Fibroblast of lung (primary cell): ENCODE measurements around the gene TCP11. TPM values are rescaled to one million over a fixed set of nuclear protein-coding genes. Genes with fewer than 3 reads are reported as not detected.

Experiments used
- DNase-seq, 2 donors: peaks; one replicate each; pipeline versions ENCODE4 v3.0.0 to v3.0.0-alpha.2; 2010; ENCODE audit warnings: low read depth in 2 of 2
- H2AFZ ChIP-seq: 2 replicates; pipeline ENCODE4 v1.5.1; 2012; ENCODE audit warnings: low read length, control low read depth, inconsistent platforms
- H3K27ac ChIP-seq: 2 replicates; pipeline ENCODE4 v1.5.1; 2011; ENCODE audit warnings: low read length, control low read depth; ENCODE audit not compliant: insufficient read depth
- H3K27me3 ChIP-seq: 2 replicates; pipeline ENCODE4 v1.5.1; 2011; ENCODE audit warnings: mild to moderate bottlenecking, low read length; ENCODE audit not compliant: control insufficient read depth, insufficient read depth
- H3K36me3 ChIP-seq: 2 replicates; pipeline ENCODE4 v1.5.1; 2011; ENCODE audit warnings: low read length; ENCODE audit not compliant: control insufficient read depth, insufficient read depth
- H3K4me1 ChIP-seq: 2 replicates; pipeline ENCODE4 v1.5.1; 2011; ENCODE audit warnings: low read length; ENCODE audit not compliant: control insufficient read depth, insufficient read depth; ENCODE audit errors: extremely low read depth
- H3K4me2 ChIP-seq: 2 replicates; pipeline ENCODE4 v1.5.1; 2011; ENCODE audit warnings: low read length, control low read depth; ENCODE audit not compliant: insufficient read depth; ENCODE audit errors: extremely low read depth
- H3K4me3 ChIP-seq, 4 experiments: fragments of 200-600 bp in 1 of 4; sonication (generic) in 1 of 4; replicated peaks in 1 of 4; 2 replicates each; pipeline ENCODE4 v1.5.1; 2011 to 2016; ENCODE audit warnings: low read length in 4 of 4, low read depth in 3 of 4, mild to moderate bottlenecking in 3 of 4, control low read depth in 2 of 4, inconsistent platforms in 1 of 4, mixed read lengths in 1 of 4; ENCODE audit not compliant: insufficient read depth in 1 of 4; ENCODE audit errors: control extremely low read depth in 1 of 4
- H3K79me2 ChIP-seq: 2 replicates; pipeline ENCODE4 v1.5.1; 2012; ENCODE audit warnings: mild to moderate bottlenecking, low read length, inconsistent platforms; ENCODE audit not compliant: control insufficient read depth, insufficient read depth
- H3K9ac ChIP-seq: 2 replicates; pipeline ENCODE4 v1.5.1; 2011; ENCODE audit warnings: mild to moderate bottlenecking, low read length, control low read depth; ENCODE audit not compliant: insufficient read depth
- H3K9me3 ChIP-seq: 2 replicates; pipeline ENCODE4 v1.5.1; 2012; ENCODE audit warnings: low read depth, low read length; ENCODE audit not compliant: control insufficient read depth, insufficient read depth
- H4K20me1 ChIP-seq: 2 replicates; pipeline ENCODE4 v1.5.1; 2011; ENCODE audit warnings: low read length; ENCODE audit not compliant: control insufficient read depth, insufficient read depth; ENCODE audit errors: extremely low read depth
- EZH2 ChIP-seq: IDR thresholded peaks from 2 replicates; pipeline ENCODE4 v1.5.1; 2012; ENCODE audit warnings: low read length, control low read depth, mild to moderate bottlenecking; ENCODE audit errors: missing control alignments
- polyA plus RNA-seq, 2 donors: library from polyadenylated mRNA; depleted of rRNA in 1 of 2; stranded (reverse) in 1 of 2; unstranded in 1 of 2; fragments of >200 nt; gene quantifications; 2 replicates each; pipeline ENCODE4 v1.2.1, GENCODE V29; 2011 to 2012; ENCODE audit warnings: missing spikeins in 1 of 2
- total RNA-seq: library from RNA; depleted of rRNA; stranded (reverse); fragments of >200 nt; gene quantifications from 2 replicates; pipeline ENCODE4 v1.2.1, GENCODE V29; 2014
- TF ChIP-seq, protein P1 (sequence below), 2 donors: IDR thresholded peaks in 1 of 2; conservative IDR thresholded peaks in 1 of 2; 1 replicate in 1 of 2; 2 replicates in 1 of 2; pipeline ENCODE4 v1.5.1; 2011 to 2012; ENCODE audit warnings: low read length in 2 of 2, control low read depth in 1 of 2, inconsistent platforms in 1 of 2, low read depth in 1 of 2, mild to moderate bottlenecking in 1 of 2

TCP11 gene
- total and polyA plus RNA-seq, 2 donors (not counting 1 experiment from before 2014, with no cell fraction given) = 0.17 to 0.24 TPM

DNA sequence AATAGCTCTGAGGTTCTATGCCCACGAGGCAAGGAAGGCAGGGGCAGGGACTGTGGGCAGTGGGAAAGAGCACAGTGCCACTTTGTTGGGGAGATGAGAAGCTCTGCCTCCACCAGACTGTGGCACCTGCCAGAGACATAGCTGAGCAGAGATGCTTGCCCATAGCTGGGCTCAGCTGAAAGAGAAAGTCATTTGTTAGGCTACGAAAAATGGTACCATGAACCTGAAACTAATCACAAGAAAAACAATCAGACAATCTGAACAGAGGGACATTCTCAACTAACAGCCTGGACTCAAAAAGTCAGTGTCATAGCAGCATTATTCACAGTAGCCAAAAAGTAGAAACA lies 32.9 kb upstream of the TCP11 start:
- no peak overlapping the region for H3K27ac ChIP-seq
- no peak overlapping the region for H3K9ac ChIP-seq
- H3K36me3 ChIP-seq = no peaks in the 10 kb centered on the region
- no peak for TF ChIP-seq EZH2
- TF ChIP-seq, protein P1, sequence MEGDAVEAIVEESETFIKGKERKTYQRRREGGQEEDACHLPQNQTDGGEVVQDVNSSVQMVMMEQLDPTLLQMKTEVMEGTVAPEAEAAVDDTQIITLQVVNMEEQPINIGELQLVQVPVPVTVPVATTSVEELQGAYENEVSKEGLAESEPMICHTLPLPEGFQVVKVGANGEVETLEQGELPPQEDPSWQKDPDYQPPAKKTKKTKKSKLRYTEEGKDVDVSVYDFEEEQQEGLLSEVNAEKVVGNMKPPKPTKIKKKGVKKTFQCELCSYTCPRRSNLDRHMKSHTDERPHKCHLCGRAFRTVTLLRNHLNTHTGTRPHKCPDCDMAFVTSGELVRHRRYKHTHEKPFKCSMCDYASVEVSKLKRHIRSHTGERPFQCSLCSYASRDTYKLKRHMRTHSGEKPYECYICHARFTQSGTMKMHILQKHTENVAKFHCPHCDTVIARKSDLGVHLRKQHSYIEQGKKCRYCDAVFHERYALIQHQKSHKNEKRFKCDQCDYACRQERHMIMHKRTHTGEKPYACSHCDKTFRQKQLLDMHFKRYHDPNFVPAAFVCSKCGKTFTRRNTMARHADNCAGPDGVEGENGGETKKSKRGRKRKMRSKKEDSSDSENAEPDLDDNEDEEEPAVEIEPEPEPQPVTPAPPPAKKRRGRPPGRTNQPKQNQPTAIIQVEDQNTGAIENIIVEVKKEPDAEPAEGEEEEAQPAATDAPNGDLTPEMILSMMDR (conservative IDR thresholded peaks at IDR 0.05 in 1 of 2, IDR thresholded peaks at IDR 0.05 in 1 of 2; ENCODE audit: low read depth in 1 of 2, low read length in 2 of 2) = no peak
- H3K27me3 ChIP-seq = no peaks in the 10 kb centered on the region
- H3K9me3 ChIP-seq = no peaks in the 10 kb centered on the region
- no peak for DNase-seq
- no peak overlapping the region for H3K4me3 ChIP-seq
- no peak overlapping the region for H2AFZ ChIP-seq
- H4K20me1 ChIP-seq = no peaks in the 10 kb centered on the region
- H3K4me1 ChIP-seq = peaks cover 10% of the 10 kb centered on the region
- H3K79me2 ChIP-seq = no peaks in the 10 kb centered on the region
- H3K4me2 ChIP-seq = no peak overlapping the region

DNA sequence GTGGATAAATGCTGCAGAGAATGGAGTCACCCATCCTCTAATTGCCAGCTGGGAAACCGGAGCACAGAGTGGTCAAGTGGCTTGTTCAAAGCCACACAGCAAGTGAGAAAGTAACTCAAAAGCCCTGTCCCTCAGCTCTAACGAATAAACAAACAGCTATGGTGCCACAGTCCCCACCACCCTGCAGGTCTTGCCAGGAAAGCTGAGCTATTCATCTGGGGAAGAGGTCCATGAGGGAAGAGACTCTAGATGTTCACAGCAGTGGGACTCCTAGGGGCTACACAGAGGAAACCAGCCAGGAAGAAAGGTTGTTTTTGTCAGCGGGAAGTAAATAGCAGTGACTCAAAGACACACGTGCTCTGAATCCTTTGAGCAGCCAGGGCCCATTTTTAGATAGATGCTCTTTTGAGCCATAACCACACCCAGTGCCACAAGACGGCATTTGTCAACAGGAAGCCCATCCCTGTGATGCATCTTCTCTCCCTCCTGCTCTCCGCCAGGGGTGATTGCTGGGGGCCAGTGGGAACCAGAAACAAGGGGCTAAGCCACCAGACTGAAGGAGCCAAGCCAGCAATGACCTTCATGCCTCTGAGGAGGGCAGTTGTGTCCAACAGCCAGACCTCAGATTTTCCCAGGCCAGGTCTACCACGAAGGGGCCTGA lies 32.4 kb upstream of the TCP11 start:
- Histone ChIP-seq H3K9me3 (no peaks in the 10 kb centered on the region), H3K4me3 (no peak overlapping the region), H3K4me1 (peaks cover 10% of the 10 kb centered on the region), H4K20me1 (no peaks in the 10 kb centered on the region), H3K79me2 (no peaks in the 10 kb centered on the region), H3K27me3 (no peaks in the 10 kb centered on the region), H3K27ac (no peak overlapping the region), H3K9ac (no peak overlapping the region), H3K4me2 (no peak overlapping the region), H3K36me3 (no peaks in the 10 kb centered on the region), H2AFZ (no peak overlapping the region)
- no peak for DNase-seq
- no peak for TF ChIP-seq EZH2
- TF ChIP-seq, protein P1 (conservative IDR thresholded peaks at IDR 0.05 in 1 of 2, IDR thresholded peaks at IDR 0.05 in 1 of 2; ENCODE audit: low read depth in 1 of 2, low read length in 2 of 2) = no peak

DNA sequence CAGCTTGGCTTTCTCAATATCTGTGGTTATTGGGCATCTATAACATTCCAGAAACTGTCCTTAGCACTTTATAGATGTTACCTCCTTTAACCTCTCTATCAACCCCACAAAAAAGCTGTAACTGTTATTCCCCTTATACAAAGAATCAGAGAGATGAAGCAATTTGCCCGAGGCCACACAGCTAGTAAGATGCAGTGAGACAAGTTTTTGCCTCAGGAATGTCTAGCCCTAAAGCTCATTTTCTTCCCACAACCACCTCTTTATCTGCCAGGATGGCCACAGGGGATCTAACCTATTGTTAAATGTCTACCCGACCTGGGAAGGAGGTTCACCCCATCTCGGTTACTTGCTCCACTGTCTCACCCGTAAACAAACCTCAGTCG lies 31.9 kb upstream of the TCP11 start:
- H3K4me3 ChIP-seq = no peak overlapping the region
- TF ChIP-seq, protein P1 (conservative IDR thresholded peaks at IDR 0.05 in 1 of 2, IDR thresholded peaks at IDR 0.05 in 1 of 2; ENCODE audit: low read depth in 1 of 2, low read length in 2 of 2) = no peak
- TF ChIP-seq EZH2 = no peak
- no peak overlapping the region for H2AFZ ChIP-seq
- no peaks in the 10 kb centered on the region for H3K27me3 ChIP-seq
- H3K4me2 ChIP-seq = no peak overlapping the region
- peaks cover 10% of the 10 kb centered on the region for H3K4me1 ChIP-seq
- no peaks in the 10 kb centered on the region for H4K20me1 ChIP-seq
- no peaks in the 10 kb centered on the region for H3K36me3 ChIP-seq
- no peaks in the 10 kb centered on the region for H3K9me3 ChIP-seq
- no peak overlapping the region for H3K27ac ChIP-seq
- DNase-seq = no peak
- H3K9ac ChIP-seq = no peak overlapping the region
- H3K79me2 ChIP-seq = no peaks in the 10 kb centered on the region
